ENCODE data around the gene RGL2. TPM values are rescaled to one million over a fixed set of nuclear protein-coding genes. Genes with fewer than 3 reads are reported as not detected.

The RGL2 gene
- total and polyA plus RNA-seq, 2 of the 13 experiments (the other 11 are each of a cell fraction or from before 2014, with no cell fraction given), result 22.9 to 47.4 TPM

DNA sequence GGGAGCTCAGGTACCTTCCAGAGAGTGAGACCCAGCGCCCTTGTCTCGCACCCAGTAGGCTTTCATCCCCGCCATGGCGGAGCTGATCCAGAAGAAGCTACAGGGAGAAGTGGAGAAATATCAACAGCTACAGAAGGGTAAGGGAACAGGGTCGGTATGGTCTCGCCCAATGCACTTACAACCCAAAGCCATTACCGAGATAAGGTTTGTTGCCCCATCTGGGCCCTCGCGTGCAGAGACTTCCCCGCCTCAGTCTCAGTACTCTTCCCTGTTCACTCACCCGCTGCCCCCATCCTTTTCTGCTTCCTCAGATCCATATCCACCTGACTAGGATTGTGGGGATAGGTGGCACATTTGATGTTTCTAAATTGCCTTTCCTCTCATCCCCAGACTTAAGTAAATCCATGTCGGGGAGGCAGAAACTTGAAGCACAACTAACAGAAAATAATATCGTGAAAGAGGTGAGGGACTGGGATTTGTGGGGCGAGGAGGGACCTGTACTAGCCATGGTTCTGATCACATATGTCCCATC is 8.9 kb downstream of the RGL2 start (continued):
- TF ChIP-seq ZNF333 (CRISPR knock-in tag; IDR thresholded peaks at IDR 0.05; ENCODE audit: borderline replicate concordance) (peak; percentile 64; the same call in 1 of the 2 replicates), NR2F6 (IDR thresholded peaks at IDR 0.05) (no peak), NR2F6 (CRISPR knock-in tag; IDR thresholded peaks at IDR 0.05) (no peak), NCOA2 (CRISPR knock-in tag; IDR thresholded peaks at IDR 0.05) (no peak; the same call in 1 of the 2 replicates), ARNT2 (CRISPR knock-in tag; IDR thresholded peaks at IDR 0.05; ENCODE audit: low read depth) (no peak), SP4 (CRISPR knock-in tag; IDR thresholded peaks at IDR 0.05) (peak; percentile 41), ZNF17 (CRISPR knock-in tag; IDR thresholded peaks at IDR 0.05) (no peak), ZNF160 (CRISPR knock-in tag; IDR thresholded peaks at IDR 0.05) (0 out of 2 replicates have a peak, but pooled peaks have one; percentile 42), RCOR2 (CRISPR knock-in tag; IDR thresholded peaks at IDR 0.05) (no peak), ELF1 (CRISPR knock-in tag; IDR thresholded peaks at IDR 0.05) (no peak), EEA1 (CRISPR knock-in tag; IDR thresholded peaks at IDR 0.05; ENCODE audit: borderline replicate concordance) (peak; percentile 7; the same call in 1 of the 2 replicates), ONECUT2 (CRISPR knock-in tag; IDR thresholded peaks at IDR 0.05) (no peak)
- TF ChIP-seq, protein P1, sequence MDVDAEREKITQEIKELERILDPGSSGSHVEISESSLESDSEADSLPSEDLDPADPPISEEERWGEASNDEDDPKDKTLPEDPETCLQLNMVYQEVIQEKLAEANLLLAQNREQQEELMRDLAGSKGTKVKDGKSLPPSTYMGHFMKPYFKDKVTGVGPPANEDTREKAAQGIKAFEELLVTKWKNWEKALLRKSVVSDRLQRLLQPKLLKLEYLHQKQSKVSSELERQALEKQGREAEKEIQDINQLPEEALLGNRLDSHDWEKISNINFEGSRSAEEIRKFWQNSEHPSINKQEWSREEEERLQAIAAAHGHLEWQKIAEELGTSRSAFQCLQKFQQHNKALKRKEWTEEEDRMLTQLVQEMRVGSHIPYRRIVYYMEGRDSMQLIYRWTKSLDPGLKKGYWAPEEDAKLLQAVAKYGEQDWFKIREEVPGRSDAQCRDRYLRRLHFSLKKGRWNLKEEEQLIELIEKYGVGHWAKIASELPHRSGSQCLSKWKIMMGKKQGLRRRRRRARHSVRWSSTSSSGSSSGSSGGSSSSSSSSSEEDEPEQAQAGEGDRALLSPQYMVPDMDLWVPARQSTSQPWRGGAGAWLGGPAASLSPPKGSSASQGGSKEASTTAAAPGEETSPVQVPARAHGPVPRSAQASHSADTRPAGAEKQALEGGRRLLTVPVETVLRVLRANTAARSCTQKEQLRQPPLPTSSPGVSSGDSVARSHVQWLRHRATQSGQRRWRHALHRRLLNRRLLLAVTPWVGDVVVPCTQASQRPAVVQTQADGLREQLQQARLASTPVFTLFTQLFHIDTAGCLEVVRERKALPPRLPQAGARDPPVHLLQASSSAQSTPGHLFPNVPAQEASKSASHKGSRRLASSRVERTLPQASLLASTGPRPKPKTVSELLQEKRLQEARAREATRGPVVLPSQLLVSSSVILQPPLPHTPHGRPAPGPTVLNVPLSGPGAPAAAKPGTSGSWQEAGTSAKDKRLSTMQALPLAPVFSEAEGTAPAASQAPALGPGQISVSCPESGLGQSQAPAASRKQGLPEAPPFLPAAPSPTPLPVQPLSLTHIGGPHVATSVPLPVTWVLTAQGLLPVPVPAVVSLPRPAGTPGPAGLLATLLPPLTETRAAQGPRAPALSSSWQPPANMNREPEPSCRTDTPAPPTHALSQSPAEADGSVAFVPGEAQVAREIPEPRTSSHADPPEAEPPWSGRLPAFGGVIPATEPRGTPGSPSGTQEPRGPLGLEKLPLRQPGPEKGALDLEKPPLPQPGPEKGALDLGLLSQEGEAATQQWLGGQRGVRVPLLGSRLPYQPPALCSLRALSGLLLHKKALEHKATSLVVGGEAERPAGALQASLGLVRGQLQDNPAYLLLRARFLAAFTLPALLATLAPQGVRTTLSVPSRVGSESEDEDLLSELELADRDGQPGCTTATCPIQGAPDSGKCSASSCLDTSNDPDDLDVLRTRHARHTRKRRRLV (CRISPR knock-in tag; IDR thresholded peaks at IDR 0.05), result peak; percentile 61; the same call in 1 of the 2 replicates
- TF ChIP-seq, protein P2, sequence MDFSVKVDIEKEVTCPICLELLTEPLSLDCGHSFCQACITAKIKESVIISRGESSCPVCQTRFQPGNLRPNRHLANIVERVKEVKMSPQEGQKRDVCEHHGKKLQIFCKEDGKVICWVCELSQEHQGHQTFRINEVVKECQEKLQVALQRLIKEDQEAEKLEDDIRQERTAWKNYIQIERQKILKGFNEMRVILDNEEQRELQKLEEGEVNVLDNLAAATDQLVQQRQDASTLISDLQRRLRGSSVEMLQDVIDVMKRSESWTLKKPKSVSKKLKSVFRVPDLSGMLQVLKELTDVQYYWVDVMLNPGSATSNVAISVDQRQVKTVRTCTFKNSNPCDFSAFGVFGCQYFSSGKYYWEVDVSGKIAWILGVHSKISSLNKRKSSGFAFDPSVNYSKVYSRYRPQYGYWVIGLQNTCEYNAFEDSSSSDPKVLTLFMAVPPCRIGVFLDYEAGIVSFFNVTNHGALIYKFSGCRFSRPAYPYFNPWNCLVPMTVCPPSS (IDR thresholded peaks at IDR 0.05), result no peak
- TF ChIP-seq, protein P3, sequence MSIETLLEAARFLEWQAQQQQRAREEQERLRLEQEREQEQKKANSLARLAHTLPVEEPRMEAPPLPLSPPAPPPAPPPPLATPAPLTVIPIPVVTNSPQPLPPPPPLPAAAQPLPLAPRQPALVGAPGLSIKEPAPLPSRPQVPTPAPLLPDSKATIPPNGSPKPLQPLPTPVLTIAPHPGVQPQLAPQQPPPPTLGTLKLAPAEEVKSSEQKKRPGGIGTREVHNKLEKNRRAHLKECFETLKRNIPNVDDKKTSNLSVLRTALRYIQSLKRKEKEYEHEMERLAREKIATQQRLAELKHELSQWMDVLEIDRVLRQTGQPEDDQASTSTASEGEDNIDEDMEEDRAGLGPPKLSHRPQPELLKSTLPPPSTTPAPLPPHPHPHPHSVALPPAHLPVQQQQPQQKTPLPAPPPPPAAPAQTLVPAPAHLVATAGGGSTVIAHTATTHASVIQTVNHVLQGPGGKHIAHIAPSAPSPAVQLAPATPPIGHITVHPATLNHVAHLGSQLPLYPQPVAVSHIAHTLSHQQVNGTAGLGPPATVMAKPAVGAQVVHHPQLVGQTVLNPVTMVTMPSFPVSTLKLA (IDR thresholded peaks at IDR 0.05), result no peak
- TF ChIP-seq, protein P4, sequence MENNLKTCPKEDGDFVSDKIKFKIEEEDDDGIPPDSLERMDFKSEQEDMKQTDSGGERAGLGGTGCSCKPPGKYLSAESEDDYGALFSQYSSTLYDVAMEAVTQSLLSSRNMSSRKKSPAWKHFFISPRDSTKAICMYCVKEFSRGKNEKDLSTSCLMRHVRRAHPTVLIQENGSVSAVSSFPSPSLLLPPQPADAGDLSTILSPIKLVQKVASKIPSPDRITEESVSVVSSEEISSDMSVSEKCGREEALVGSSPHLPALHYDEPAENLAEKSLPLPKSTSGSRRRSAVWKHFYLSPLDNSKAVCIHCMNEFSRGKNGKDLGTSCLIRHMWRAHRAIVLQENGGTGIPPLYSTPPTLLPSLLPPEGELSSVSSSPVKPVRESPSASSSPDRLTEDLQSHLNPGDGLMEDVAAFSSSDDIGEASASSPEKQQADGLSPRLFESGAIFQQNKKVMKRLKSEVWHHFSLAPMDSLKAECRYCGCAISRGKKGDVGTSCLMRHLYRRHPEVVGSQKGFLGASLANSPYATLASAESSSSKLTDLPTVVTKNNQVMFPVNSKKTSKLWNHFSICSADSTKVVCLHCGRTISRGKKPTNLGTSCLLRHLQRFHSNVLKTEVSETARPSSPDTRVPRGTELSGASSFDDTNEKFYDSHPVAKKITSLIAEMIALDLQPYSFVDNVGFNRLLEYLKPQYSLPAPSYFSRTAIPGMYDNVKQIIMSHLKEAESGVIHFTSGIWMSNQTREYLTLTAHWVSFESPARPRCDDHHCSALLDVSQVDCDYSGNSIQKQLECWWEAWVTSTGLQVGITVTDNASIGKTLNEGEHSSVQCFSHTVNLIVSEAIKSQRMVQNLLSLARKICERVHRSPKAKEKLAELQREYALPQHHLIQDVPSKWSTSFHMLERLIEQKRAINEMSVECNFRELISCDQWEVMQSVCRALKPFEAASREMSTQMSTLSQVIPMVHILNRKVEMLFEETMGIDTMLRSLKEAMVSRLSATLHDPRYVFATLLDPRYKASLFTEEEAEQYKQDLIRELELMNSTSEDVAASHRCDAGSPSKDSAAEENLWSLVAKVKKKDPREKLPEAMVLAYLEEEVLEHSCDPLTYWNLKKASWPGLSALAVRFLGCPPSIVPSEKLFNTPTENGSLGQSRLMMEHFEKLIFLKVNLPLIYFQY (CRISPR knock-in tag; IDR thresholded peaks at IDR 0.05; ENCODE audit: borderline replicate concordance), result no peak

Measured in HepG2 (cell line).